Glomerular endothelial cell (primary cell): ENCODE data around the gene CTPS1. TPM values are rescaled to one million over a fixed set of nuclear protein-coding genes. Genes with fewer than 3 reads are reported as not detected.

Source experiments
- DNase-seq: peaks from one replicate; pipeline ENCODE4 v3.0.0-alpha.2; 2011; ENCODE audit warnings: low read depth, low spot score; ENCODE audit errors: extremely low read depth
- total RNA-seq: library from RNA; depleted of rRNA; stranded (reverse); fragments of >200 nt; gene quantifications from 2 replicates; pipeline ENCODE4 v1.2.3, GENCODE V29; 2015

CTPS1 gene
- total RNA-seq, 1 donor from 2014 or later, result 69.9 TPM

DNA sequence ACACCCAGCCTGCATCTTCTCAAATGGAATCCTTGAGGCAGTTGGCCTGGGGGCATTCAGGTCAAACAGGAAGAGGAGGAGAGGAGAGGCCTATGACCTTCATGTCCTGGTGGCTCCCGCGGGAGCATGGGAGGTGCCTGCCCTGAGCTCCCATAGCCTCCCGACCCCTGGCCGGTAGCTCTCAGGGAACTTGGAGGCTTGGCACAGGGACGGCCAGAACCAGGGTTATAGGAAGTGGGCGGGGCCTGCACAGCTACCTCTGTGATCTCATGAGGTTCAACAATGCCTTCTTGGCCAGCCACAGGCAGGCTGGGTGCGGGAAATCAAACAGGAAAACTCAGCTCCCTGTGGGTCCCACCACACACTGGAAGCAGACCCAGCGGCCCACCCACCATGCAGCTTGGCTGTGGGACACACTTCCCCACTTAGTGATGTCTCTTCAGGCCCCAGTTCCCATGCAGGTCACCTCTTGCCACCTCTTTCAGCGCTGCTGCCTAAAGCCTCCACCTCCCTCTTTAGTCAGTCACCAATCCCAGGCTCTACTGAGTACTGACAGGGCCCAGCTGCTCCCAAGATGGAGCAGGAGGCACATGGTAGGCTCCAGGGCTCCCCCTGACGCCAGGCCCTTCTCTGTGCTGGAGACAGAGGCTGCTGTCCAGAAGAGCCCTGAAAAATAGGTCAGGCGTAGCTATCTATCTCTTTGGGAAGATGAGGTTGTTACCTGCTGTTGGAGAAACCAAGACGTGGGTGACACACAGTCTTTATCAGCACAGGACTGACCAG, 42.2 kb downstream of the CTPS1 start, which contains the start of gene SLFNL1:
Gene SLFNL1, minus strand, starts transcription at position 200 of the 783 bp plus-strand sequence. CDS start 1,065 bp downstream, outside the sequence.
- no peak for DNase-seq

DNA sequence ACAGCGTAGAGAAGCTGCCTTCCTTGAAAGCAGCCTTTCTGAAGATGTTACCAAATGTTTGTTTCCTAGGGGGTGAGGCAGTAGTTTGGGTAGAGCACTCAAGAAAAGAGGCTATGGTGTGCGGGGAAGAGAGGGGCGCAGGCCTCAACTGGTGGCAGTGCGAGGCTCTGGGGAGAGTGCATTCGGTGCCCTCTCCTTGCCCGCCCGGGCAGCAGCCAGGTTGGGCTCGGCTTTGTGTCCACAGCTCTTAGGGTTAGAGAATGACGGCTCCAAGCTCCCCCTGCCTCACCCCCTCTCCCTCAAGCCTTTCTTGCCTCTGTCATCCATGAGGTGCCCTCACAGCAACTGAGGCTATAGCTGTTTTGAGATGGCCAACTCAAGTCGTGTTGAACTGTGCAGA, 42.9 kb downstream of the CTPS1 start:
- DNase-seq, result no peak

DNA sequence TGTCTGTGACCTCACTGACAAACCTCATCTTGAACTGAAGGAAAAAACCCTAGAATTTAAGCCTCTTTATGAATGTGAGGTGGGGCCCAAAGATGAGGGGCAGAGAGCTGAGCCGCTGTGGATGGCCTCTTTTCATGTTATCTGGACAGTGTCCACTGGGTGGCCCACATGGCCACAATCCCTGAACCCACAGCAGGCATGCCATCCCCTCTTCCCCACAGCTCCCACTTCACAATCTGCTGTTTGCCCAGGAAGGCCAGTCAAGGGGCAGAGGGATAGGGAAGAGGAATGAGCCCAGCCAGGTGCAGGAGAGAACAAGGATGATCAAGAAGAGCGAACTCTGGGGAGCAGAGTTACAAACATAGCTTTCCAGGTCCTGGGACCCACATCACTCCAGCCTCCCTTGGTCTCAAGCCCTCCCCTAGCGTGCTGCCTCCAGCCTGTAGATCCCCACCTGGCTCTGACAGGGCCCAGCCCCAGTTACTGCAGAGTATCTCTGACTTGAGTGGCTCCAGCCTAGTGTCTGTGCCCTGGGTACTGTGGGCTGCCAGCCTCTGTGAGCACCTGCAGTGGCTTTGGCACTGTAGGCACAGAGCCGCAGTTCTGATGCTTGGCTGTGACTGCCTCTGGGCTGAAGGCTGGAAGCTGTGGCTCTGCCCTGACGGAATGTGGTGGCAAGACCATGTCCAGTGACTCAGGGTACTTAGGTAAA, 43.9 kb downstream of the CTPS1 start:
- no peak for DNase-seq

DNA sequence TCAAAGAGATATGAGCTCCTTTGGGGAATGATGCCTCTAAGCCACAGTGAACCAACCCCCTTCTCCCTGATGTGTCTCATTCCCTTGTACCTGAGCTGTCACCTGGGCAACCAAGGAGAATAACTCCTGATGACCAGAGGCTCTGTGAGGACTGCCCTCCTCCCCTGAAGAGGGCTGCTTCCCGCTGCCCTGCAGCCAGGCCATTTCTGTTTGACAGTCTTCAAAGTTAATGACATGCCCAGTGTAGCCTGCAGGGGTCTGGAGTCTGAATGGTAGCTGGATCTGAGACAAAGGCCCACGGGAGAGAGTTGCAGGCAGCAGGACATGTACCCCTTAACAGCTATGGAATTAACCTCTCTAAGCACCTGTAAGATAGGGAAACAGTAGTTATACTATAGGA, 45.5 kb downstream of the CTPS1 start:
- no peak for DNase-seq

DNA sequence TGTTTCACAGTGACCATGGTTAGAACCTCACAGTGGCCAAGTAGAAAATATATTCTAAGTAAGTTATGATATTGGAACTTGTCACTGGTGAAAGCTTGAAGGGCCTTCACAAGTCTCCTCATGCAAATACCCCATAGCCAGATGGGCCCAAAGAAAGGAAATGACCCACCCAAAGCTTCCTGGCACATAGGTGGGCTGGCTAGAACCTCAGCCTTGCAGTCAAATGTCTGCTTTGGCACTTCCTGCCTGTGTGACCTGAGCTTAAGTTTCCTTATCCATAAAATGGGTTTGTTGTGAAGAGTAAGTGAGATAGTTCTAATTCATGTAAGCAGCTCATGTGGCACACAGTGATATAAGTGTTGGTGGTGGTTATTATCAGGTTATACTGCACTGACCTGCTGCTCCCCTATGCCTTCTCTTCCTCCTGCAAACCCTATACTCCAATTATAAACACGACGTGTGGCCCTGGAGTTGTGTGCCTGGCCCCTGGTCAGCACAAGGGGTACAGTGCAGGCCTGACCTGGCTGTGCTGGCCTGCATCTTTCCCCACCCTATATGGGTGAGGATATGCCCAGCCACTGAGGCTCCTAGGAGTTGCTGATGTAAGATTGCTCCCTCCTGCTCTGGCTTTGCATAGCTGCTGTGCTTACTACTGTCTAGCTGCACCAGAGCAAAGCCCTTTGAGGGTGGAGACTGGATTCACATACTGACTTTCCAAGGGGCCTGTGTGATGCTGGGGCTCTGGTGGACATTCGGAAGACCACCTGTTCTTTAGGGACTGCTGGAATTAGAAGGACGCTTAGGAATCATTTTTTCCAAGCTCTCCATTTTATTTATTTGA, 46.7 kb downstream of the CTPS1 start:
- no peak for DNase-seq

DNA sequence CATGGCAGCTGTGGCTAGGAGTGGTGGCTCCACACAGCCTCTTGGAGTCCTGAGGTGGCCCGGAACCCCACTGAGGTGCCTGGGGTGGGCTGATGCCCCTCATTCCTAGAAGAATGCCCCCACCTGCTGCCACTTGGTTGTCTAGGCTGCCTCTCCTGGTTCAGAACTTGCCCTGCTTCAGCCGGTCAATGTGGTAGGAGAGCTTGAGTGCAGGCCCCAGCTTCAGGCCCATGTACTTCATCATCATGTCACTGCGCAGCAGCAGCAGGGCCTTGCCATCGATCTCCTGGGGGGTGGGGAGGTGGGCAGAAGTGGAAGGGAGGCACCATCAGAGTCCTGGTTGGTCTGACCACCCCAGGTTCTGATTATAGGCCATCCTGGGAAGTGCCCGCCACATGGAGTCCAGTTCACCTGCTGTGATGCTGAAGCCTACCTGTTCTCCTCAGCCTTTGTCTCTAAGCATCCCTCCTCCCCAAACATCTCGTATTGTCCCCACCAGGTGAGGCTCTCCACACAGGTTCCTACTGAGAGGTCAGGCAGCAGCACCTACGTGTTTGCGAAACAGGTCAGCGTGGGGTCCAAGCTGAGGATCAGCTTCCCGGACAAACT, 48.6 kb downstream of the CTPS1 start:
- DNase-seq, result no peak

DNA sequence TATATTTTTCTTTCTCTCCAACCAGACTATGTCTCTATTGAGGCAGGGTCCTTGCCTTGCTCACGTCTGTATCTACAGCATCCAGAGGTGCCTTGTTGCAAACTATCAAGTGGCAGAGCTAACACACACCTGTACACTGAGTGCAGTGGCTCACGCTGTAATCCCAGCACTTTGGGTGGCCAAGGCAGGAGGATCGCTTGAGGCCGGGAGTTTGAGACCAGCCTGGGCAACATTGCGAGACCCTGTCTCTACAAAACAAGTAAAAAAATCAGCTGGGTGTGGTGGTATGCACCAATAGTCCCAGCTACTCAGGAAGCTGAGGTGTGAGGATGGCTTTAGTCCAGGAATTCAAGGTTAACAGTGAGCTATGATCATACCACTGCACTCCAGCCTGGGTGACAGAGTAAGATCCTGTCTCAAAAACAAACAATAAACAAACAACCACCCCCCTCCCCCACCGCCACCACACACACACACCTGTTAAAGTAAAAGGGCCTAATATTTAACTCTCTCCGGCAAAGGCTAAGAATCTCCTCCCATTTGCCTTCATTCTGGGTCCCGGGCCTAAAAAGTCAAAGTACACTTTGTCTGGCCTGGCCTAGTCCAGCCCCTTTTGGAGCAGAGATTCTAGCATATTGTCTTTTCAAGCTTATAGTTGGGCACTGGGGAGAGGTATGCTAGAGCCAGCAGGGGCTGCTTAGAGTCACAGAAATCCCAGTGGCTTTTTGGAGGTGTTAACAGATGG, 51.5 kb downstream of the CTPS1 start:
- DNase-seq, result no peak

DNA sequence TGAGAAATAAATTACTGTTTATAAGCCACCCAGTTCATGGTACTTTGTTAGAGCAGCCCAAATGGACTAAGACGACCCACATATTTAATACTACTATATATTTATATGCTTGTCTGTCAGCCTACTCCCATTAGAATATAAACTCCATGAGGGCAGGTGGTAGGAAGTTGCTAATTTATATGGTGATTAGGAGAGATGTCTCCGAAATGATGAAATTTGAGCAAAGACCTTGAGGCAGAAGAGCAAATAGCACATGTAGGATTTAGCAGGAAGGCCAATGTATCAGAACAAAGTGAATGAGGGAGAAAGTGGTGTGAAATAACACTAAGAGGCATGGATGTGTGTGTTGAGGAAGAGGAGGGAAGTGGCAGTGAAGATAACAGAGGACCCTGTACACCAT, 52.7 kb downstream of the CTPS1 start:
- DNase-seq, result no peak

DNA sequence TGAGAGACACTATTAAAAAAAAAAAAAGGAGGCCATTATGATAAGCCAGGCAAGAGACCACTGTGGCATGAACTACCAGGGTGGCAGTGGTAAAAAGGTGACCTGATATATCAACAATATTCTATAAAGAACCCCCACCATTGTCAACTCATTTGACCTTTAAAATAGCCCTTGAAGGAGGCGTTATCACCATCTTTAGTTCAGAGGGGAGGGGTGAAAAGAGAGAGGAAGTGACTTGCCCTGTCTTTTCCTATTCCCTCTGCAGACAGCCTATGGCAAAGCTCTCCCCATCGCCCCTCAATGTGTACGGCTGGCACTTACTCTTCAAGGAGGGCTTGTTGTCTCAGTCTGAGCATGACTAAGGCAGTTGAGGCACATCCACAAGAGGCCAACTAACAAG, 53.8 kb downstream of the CTPS1 start:
- no peak for DNase-seq

DNA sequence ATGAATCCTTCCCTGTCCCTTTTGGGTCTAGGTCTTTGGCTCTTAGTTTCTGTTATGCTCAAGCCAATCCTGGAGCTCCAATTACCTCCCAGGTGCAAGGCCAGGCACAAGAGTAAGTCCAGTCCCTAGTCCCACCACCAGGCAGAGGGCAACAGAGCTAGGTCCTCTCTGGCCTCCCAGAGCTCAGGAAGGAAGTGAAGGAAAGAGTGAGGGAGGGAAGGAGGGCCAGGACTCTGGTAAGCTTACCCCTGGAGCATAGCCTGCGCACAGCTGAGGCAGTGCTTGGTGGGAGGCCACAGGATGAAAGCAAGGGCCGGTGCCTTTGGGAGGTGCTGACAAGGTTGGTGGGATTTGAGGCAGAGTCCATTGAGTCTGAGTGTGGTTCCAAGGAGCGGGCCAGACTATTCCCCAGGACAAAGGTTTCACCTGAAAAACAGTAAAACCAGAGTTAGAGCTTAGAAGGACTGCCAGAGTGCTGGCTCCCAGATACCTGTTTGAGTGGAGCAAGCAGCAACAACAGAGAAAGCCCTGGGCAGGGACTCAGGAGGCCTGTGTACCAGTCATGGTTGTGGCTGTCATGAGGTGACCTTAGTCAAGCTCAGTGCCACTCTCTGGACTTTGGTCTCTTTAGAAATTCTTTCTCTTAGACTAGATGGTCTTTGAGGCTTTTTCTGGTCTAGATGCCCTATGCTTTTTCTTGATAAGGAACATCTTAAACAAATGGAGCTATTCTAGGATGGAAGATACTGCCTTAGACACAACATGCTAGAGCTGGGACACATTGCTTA, 57.8 kb downstream of the CTPS1 start:
- no peak for DNase-seq

DNA sequence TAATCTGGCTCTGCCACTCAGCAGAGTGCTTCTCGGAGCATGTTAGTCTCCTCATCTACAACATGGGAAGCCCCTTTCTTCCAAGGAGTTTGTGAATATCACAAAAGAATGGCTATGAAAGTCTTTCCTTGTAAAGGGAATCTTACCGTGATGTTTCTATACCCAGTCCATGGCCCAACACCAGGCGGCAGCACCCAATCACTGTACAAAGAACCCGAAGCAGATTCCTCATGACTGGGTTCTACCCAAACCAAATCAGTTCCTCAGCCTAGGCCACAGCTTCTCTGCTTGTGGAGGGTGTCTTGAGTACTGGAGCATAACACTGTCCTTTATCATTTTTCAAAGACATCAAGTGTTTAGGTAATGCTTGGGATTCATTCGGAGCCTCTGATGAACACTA, 58.6 kb downstream of the CTPS1 start:
- DNase-seq, result no peak

DNA sequence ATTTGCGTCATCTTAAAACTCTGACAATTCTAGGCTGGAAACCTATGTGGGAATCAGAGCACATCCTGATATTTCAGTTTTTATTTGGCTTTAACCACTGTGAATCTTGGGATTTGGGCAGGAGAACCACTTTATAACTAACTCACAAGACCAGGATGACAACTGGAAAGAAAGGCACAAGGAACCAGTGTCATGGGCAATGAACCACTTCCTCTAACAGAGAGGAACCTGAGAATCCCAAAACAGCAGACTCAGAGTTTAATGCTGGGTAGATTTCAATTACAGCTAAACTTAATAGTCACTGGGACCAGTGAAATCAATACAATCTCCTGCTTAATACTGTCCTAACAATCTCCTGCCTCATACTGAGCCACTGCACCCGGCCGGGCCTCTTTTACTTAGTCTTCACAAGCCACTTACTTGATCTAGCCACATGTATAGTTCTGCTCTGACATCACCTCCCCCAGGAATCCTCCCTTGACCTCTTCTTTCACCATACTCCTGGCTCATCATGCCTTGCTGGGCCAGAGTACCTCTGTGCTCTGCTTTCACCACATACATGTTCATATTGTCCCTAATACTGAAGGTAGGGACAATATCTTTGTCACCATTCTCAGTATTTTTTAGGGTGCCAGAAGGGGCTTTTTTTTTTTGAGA, 62.2 kb downstream of the CTPS1 start:
- no peak for DNase-seq

DNA sequence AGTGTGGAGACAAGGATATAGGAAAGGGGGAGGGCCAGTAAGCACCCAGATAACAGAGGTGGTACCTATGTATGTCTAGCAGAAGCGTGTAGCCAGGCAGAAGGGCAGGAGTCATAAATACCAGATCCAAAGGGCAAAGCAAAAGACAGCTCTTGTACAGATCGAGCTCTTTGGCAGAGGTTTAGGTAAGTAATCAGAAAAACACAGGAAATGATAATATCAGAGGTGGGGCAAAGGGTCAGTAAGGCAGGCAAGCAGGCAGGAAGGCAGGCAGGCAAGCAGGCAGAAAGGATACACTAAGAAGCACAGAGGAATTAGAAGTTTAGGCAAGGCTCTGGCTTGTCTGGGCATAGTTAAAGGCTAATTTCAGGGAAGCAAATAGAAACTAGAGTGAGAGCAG, 64.7 kb downstream of the CTPS1 start:
- DNase-seq, result no peak

DNA sequence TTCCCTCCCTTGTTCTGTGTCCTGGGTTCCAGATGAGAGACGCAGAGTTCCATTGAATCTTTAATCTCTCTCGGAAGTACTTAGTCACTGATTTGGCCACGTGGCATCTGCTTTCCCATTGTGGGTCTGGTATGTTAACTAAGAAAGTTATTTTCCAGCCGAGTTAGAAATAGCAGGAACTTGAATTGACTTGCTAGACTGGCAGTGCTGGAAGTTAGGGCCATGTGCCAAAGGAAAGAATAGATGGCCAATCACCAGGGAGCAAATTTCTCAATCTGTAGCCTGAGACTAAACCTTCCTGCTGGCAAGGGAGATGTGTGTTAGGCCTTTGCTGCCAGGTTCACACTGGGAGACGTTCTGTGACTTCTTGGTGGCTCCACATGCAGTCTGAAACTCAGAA, 66.2 kb downstream of the CTPS1 start:
- peak; percentile 86 for DNase-seq

DNA sequence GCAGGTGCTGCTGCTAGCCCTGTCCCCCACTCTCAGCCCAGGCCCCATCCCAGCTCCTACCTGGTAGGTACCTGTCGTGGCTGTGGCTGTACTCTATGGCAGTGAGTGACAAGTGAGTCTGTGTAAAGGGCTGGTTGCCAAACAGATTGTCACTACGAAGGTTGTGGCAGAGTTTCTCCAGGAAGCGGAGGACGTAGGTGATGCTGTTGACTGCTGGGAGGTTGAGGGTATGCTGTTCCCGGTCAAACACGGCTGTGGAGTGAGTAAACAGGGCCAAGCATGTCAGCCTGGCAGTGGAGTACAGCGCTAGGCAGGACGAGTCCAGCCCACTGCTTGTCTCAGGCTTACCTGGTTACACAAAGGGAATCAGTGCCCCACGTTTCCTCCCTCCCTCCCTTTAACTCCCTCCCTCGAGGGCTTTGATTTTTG, 66.9 kb downstream of the CTPS1 start:
- no peak for DNase-seq

DNA sequence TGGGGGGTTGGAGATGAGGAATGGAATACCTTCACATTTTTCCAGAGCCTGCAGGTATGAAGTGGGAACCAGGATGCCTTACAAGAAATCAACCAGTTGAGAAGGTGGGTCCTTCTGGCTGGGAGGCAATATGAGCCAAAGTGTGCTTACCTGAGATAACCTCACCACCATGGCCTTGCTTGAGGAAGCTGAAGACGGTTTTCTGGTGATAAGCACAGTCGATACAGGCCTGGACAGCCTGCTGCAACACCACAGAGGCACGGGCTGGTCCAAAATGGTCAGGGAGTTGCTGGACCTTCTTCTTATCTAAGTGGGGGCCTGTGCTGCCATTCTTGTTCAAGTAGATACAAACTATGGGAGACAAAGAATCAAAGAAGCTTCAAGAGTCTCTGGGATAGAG, 69.0 kb downstream of the CTPS1 start:
- no peak for DNase-seq

DNA sequence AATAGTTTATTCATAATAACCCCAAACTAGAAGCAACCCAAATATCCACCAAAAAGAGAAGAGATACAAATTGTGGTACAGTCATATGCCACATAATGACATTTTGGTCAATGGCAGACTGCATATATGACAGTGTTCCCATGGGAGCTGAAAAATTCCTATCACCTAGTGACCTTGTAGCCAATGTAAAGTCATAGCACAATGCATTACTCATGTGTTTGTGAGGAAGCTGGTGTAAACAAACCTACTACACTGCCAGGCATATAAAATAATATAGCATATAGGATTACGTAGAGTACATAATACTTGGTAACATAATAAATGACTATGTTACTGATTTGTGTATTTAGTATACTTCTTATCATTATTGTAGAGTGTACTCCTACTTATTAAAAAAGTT, 71.5 kb downstream of the CTPS1 start:
- no peak for DNase-seq

DNA sequence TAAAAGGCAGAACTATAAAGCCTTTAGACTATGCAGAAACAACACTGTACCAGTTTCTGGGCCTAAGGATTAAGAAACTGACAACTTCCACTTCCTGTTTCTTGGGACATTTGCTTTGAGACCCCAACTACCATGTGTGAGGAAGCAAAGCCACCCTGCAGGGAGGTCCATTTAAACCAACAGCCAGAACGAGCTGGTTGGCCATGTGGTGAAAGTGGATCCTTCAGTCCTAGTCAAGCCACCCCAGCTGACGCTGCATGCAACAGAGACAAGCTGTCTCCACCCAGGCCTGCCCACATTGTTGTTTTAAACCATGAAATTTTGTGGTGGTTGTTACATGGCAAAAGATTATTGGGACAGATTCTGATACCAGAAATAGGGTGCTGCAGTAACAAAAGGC, 73.8 kb downstream of the CTPS1 start:
- no peak for DNase-seq

DNA sequence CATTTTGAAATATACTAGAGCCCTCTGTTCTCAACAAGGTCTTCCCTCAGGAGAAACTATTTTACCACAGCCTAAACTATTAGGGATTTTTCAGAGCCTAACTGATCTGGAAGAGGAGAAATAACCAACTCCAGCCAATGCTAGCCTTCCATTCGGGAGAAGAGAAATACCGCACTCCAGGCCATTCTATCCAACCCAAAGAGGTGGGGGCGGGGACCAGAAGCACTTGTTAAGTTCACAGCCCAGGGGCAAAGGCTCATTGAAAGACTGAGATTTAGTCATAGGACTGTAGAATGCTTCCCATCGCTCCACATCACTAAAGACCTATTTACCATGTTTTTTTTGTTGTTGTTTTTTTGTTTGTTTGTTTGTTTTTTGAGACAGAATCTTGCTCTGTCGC, 77.4 kb downstream of the CTPS1 start:
- DNase-seq, result no peak
